ENCODE measurements around the gene CADPS2. TPM values are rescaled to one million over a fixed set of nuclear protein-coding genes. Genes with fewer than 3 reads are reported as not detected.
A peak's percentile ranks its signal among the peaks of the same experiment; 100 is the strongest.

Gene CADPS2
- total and polyA plus RNA-seq, 10 of the 15 experiments (the other 5 are each of a cell fraction or from before 2014, with no cell fraction given): 0.05 to 7.5 (median 0.25) TPM

DNA sequence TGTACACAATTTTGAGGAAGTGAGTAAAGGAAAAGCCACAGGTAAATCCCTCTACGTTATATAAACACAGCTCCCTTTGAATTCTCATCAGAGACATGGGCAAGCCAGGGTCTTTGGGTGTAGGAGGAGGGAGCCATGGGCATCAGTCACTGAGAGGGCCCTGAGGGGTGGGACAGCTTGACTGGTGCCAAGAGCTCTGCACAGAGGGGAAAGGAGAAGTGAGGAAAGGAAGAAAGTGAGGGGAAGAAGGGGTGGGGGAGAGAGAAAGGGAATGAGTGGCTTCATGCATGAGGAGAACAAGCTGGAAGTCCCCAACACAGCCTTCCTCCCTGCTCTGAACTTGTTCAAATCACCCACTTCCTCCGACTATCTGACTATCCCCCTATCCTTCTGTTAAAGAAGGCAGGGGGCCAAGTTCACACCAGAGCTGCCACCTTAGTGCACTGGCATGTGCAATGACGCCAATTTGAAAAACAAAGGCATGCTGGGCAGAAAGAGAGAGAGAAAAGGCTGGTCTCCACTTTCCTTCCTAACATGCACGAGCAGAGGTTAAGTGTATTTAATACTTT is 167.2 kb downstream of the CADPS2 start (continued):
- TF ChIP-seq, protein P1, sequence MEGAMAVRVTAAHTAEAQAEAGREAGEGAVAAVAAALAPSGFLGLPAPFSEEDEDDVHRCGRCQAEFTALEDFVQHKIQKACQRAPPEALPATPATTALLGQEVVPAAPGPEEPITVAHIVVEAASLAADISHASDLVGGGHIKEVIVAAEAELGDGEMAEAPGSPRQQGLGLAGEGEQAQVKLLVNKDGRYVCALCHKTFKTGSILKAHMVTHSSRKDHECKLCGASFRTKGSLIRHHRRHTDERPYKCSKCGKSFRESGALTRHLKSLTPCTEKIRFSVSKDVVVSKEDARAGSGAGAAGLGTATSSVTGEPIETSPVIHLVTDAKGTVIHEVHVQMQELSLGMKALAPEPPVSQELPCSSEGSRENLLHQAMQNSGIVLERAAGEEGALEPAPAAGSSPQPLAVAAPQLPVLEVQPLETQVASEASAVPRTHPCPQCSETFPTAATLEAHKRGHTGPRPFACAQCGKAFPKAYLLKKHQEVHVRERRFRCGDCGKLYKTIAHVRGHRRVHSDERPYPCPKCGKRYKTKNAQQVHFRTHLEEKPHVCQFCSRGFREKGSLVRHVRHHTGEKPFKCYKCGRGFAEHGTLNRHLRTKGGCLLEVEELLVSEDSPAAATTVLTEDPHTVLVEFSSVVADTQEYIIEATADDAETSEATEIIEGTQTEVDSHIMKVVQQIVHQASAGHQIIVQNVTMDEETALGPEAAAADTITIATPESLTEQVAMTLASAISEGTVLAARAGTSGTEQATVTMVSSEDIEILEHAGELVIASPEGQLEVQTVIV (IDR thresholded peaks at IDR 0.05; ENCODE audit: borderline replicate concordance, partially characterized antibody): no peak
- TF ChIP-seq, protein P2, sequence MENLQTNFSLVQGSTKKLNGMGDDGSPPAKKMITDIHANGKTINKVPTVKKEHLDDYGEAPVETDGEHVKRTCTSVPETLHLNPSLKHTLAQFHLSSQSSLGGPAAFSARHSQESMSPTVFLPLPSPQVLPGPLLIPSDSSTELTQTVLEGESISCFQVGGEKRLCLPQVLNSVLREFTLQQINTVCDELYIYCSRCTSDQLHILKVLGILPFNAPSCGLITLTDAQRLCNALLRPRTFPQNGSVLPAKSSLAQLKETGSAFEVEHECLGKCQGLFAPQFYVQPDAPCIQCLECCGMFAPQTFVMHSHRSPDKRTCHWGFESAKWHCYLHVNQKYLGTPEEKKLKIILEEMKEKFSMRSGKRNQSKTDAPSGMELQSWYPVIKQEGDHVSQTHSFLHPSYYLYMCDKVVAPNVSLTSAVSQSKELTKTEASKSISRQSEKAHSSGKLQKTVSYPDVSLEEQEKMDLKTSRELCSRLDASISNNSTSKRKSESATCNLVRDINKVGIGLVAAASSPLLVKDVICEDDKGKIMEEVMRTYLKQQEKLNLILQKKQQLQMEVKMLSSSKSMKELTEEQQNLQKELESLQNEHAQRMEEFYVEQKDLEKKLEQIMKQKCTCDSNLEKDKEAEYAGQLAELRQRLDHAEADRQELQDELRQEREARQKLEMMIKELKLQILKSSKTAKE (IDR thresholded peaks at IDR 0.05; ENCODE audit: low read depth, poor library complexity, severe bottlenecking): no peak
- TF ChIP-seq, protein P3, sequence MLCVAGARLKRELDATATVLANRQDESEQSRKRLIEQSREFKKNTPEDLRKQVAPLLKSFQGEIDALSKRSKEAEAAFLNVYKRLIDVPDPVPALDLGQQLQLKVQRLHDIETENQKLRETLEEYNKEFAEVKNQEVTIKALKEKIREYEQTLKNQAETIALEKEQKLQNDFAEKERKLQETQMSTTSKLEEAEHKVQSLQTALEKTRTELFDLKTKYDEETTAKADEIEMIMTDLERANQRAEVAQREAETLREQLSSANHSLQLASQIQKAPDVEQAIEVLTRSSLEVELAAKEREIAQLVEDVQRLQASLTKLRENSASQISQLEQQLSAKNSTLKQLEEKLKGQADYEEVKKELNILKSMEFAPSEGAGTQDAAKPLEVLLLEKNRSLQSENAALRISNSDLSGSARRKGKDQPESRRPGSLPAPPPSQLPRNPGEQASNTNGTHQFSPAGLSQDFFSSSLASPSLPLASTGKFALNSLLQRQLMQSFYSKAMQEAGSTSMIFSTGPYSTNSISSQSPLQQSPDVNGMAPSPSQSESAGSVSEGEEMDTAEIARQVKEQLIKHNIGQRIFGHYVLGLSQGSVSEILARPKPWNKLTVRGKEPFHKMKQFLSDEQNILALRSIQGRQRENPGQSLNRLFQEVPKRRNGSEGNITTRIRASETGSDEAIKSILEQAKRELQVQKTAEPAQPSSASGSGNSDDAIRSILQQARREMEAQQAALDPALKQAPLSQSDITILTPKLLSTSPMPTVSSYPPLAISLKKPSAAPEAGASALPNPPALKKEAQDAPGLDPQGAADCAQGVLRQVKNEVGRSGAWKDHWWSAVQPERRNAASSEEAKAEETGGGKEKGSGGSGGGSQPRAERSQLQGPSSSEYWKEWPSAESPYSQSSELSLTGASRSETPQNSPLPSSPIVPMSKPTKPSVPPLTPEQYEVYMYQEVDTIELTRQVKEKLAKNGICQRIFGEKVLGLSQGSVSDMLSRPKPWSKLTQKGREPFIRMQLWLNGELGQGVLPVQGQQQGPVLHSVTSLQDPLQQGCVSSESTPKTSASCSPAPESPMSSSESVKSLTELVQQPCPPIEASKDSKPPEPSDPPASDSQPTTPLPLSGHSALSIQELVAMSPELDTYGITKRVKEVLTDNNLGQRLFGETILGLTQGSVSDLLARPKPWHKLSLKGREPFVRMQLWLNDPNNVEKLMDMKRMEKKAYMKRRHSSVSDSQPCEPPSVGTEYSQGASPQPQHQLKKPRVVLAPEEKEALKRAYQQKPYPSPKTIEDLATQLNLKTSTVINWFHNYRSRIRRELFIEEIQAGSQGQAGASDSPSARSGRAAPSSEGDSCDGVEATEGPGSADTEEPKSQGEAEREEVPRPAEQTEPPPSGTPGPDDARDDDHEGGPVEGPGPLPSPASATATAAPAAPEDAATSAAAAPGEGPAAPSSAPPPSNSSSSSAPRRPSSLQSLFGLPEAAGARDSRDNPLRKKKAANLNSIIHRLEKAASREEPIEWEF (IDR thresholded peaks at IDR 0.05; ENCODE audit: insufficient replicate concordance, low read depth, low read length): no peak
- TF ChIP-seq TBL1XR1 (IDR thresholded peaks at IDR 0.05; ENCODE audit: low read depth, low read length): no peak
- TF ChIP-seq KLF5 (IDR thresholded peaks at IDR 0.05; ENCODE audit: partially characterized antibody): no peak
- TF ChIP-seq POLR2AphosphoS2 (IDR thresholded peaks at IDR 0.05; ENCODE audit: low read depth, low read length): no peak
- TF ChIP-seq RAD21 (IDR thresholded peaks at IDR 0.05; ENCODE audit: insufficient read depth, low read depth, low read length): no peak
- no peak for TF ChIP-seq TCF3 (IDR thresholded peaks at IDR 0.05; ENCODE audit: borderline replicate concordance, insufficient read depth, low read depth, low read length)
- TF ChIP-seq POLR2AphosphoS5 (IDR thresholded peaks at IDR 0.05; ENCODE audit: low read length): no peak
- TF ChIP-seq, protein P4, sequence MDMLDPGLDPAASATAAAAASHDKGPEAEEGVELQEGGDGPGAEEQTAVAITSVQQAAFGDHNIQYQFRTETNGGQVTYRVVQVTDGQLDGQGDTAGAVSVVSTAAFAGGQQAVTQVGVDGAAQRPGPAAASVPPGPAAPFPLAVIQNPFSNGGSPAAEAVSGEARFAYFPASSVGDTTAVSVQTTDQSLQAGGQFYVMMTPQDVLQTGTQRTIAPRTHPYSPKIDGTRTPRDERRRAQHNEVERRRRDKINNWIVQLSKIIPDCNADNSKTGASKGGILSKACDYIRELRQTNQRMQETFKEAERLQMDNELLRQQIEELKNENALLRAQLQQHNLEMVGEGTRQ (IDR thresholded peaks at IDR 0.05; ENCODE audit: borderline replicate concordance, low read depth, low read length): no peak
- no peak for TF ChIP-seq ZNF274 (IDR thresholded peaks at IDR 0.05; ENCODE audit: insufficient read depth, insufficient read length)
- TF ChIP-seq HCFC1 (IDR thresholded peaks at IDR 0.05; ENCODE audit: low read length): no peak
- TF ChIP-seq, protein P5, sequence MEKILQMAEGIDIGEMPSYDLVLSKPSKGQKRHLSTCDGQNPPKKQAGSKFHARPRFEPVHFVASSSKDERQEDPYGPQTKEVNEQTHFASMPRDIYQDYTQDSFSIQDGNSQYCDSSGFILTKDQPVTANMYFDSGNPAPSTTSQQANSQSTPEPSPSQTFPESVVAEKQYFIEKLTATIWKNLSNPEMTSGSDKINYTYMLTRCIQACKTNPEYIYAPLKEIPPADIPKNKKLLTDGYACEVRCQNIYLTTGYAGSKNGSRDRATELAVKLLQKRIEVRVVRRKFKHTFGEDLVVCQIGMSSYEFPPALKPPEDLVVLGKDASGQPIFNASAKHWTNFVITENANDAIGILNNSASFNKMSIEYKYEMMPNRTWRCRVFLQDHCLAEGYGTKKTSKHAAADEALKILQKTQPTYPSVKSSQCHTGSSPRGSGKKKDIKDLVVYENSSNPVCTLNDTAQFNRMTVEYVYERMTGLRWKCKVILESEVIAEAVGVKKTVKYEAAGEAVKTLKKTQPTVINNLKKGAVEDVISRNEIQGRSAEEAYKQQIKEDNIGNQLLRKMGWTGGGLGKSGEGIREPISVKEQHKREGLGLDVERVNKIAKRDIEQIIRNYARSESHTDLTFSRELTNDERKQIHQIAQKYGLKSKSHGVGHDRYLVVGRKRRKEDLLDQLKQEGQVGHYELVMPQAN (conservative IDR thresholded peaks at IDR 0.05): no peak
- TF ChIP-seq ZNF622 (IDR thresholded peaks at IDR 0.05): no peak
- TF ChIP-seq IKZF1 (conservative IDR thresholded peaks at IDR 0.05): peak; percentile 65
- TF ChIP-seq, protein P6, sequence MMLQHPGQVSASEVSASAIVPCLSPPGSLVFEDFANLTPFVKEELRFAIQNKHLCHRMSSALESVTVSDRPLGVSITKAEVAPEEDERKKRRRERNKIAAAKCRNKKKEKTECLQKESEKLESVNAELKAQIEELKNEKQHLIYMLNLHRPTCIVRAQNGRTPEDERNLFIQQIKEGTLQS (IDR thresholded peaks at IDR 0.05; ENCODE audit: borderline replicate concordance, extremely low read depth, low read depth, low read length): no peak
